NT2/D1 (cell line): ENCODE measurements around the gene SERAC1.
"Not testable (repeated sequence)": the region's sequence is repeated elsewhere in the genome, so short reads cannot be mapped to it uniquely, and the experiment has no call there.

Experiments used
- SUZ12 ChIP-seq: IDR thresholded peaks from 2 replicates; pipeline ENCODE4 v1.6.1; 2011; ENCODE audit not compliant: insufficient read length, insufficient read depth; ENCODE audit errors: extremely low read depth
- YY1 ChIP-seq: IDR thresholded peaks from 2 replicates; pipeline ENCODE4 v1.6.1; 2011; ENCODE audit not compliant: insufficient read length, insufficient read depth

GRCh38 chr6:158152025-158152424 lies 16.0 kb downstream of the SERAC1 start:
- TF ChIP-seq YY1, SUZ12: not testable (repeated sequence)
